ENCODE results near the gene CDC42BPG.
"Not testable (repeated sequence)": the region's sequence is repeated elsewhere in the genome, so short reads cannot be mapped to it uniquely, and the experiment has no call there.

The CDC42BPG gene

GRCh38 chr11:64838600-64839334 lies 5.7 kb downstream of the CDC42BPG start:
- no peak for DNase-seq (ENCODE audit: low read depth, low spot score)
- H3K27ac ChIP-seq = no peak overlapping the region

- H3K27ac ChIP-seq = no peak overlapping the region
Measured at GRCh38 chr11:64837887-64838351, 6.5 kb downstream of the CDC42BPG start.

DNA sequence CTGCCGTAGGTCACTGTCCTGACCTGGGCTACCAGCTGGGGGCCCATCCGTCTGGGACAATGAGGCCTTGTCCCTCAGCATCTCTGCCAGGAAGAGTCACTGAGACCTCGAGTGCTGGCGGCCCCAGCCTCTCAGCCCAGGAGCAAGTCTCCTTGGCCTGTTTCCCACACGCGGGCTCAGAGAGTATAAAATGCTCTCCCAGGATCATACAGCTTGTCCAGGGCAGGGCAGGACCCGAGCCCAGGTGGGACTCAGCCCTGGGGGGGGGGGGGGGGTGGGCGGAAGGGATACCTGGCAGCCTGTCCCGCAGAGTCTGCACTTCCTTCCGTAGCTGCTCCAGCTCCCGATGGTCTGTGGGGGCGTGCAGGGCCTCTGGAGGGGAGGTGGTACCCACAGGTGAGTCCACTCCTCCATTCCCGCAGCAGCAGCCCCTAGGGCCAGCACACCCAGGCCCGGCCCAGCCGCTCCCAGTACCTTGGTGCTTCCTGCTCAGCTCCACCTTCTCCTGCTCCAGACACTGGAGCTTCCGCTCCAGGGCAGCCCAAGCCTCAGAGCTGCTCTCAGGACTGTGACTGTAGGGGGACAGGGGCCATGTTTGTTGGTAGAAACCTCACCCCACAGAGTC lies 7.9 kb downstream of the CDC42BPG start:
- no peak for DNase-seq (ENCODE audit: low read depth, low spot score)
- H3K27ac ChIP-seq = no peak overlapping the region

More at GRCh38 chr11:64837887-64838351, 6.5 kb downstream of the CDC42BPG start:
- DNase-seq (ENCODE audit: low read depth, low spot score) = no peak

DNA sequence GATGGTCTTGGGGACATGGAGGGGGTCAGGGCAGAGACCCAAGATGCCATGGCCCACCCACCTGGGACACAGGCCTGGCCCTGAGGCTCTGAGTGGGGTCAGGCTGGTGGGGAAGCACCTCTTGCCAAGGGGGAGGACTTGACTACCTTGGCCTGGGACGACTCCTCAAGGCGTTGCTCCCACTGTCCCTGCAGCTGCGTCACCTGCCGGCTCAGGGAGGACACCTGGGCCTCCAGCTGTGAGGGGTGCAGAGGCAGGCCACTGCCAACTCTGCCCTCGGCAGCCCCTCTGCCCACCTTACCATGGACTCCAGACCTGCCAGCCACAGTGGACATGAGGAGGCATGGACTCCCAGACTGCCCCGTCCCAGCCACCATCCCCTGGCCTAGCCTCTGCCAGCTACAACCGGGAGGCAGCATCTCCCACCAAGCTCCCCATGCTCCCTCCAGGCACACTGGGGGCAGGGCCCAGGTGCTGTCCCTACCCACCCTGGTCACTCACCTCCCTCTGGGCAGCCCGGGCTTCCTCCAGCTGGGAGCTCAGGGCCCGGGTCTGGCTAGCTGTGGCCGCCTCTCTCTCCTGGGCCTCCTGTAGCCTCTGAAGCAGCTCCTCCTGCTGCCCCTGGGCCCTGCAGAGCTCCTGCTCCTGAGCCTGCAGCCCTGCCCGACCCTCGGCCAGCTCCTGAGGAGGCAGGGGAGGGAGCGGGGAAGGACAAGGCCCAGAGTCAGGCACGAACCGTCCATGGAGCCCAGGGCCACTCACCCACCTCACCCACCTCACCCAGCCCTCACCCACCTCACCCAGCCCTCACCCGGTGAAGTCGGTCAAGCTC lies 8.6 kb downstream of the CDC42BPG start:
- DNase-seq (ENCODE audit: low read depth, low spot score) = no peak
- H3K27ac ChIP-seq = peak overlapping the region; percentile 54

DNA sequence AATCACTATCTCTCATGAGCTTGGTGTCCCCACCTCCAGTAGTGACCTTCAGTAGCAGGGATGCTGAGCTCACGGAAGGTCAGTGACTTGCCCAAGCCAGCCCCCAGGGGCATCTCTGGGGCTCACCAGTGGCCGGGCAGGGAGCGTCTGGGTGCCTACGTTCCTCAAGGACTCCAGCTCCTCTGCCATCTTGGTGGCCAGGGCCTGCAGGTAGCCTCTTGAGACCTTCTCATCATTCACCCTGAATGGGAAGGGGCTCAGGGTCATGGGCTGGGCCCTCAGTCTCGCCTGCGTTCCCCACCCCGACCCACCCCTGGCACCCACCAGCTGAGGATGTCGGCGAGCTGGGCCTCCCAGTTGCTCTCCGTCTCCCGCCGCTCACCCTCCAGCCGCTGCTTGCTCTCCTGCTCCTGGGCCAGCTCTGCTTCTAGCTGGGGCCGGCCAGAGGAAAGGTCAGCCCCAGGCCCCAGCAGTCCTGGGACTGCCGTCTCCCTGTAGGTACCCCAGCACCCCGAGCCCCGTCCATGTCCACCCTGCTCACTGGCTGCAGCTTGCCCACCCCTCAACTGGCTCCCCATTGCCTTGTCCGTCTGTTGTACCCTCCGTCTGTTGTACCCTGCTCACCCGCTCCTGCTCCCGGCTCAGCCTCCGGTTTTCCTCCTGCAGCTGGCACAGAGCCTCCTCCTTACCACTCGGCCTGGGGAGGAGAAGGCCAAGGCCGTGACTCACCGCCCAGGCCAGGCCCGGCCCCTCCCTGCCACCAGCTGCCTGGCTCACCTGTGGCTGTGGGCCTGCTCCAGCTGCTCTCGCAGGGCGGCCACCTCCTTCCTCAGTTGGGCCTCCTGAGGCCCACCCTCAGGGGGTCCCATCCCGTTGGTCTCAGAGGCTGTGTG lies 9.5 kb downstream of the CDC42BPG start:
- DNase-seq (ENCODE audit: low read depth, low spot score) = no peak
- H3K27ac ChIP-seq = peak overlapping the region; percentile 54

DNA sequence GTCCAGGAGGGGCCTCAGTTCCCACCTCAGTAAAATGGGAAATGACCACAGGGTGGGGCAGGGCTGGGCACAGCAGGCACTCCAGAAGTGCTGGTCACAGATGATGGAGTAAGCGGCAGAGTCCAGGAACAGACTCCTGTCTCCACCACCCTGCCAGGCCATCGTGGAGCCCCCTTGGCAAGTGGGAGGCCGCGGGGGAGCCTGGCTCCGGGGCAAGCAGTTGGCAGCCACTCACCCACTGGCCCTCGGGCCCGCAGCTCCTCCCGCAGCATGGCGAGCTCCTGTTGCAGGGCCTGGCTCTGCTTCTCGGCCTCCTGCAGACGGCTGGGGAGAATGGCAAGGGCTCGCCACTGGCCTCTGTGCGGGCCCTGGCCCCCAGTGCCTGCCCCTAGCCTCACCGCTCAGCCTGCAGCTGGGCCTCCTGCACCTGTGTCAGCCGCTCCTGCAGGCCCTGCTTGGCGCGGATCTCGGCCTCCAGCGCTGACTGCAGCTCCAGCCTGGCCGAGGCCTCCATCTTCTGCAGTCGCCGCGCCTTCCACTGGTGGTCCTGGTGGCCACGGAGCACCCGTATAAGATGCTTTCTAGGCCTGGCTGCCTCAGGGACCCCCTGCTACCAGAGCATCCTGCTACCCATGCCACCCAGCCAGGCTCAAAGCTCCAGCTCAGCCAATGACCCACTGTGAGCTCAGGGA lies 10.3 kb downstream of the CDC42BPG start:
- no peak overlapping the region for H3K27ac ChIP-seq
- DNase-seq (ENCODE audit: low read depth, low spot score) = no peak

DNA sequence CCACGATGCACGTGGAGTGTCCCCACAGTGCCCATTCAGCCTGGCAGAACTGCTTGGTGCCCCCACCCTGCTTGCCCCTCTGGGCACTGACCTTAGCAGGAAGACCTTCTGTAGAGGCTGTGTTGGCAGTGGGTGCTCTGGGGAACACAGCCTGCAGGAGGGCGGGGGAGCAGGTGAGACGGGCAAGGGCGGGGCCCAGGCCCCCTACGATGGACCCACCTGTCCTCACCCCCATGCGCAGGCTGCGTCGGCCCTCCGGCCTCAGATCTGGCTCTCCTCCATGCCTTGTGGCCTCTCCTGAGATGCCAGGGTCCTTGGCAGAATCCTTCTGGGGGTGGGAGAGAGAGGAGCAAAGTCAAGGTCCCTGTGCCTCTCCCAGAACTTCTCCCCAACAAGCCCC lies 10.9 kb downstream of the CDC42BPG start:
- H3K27ac ChIP-seq = no peak overlapping the region
- no peak for DNase-seq (ENCODE audit: low read depth, low spot score)

- no peak overlapping the region for H3K27ac ChIP-seq
- no peak for DNase-seq (ENCODE audit: low read depth, low spot score)
Measured at GRCh38 chr11:64833198-64833502, 11.3 kb downstream of the CDC42BPG start.

DNA sequence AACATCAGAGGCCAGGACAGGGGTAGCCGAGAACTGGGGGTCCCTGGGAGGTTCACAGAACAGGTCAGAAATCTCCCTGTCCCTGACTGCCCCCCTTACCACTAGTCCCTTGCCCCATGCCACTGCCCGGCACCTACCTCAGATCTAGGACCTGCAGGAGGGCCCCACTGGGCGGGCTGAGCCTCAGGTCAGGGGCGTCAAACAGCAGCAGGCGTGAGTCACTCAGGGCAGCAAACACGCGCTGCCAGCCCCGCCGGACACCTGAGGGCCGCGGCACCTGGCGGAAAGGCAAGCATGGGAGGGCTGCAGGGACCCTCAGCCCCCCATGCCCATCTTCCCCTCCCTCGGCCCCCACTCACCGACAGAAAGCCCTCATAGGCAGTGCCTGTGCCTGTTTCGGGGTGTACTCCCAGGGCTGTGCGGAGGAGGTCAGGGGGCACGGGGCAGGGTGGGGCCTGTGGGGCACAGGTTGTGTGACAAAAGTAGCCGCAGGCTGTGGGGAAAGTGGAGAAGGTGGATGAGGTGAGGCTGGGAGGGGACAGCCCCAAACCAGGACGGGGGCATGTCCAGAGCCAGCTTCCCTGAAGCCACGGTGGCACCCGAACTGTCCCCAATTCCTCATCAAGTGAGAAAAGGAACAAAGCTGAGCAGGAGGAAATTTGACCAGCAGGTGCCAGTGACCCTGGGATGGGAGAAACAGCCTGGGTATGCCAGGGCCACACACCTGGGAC lies 11.8 kb downstream of the CDC42BPG start:
- no peak overlapping the region for H3K27ac ChIP-seq
- no peak for DNase-seq (ENCODE audit: low read depth, low spot score)

- H3K27ac ChIP-seq = no peak overlapping the region
- no peak for DNase-seq (ENCODE audit: low read depth, low spot score)
Measured at GRCh38 chr11:64831411-64831891, 13.0 kb downstream of the CDC42BPG start.

- no peak overlapping the region for H3K27ac ChIP-seq
- no peak for DNase-seq (ENCODE audit: low read depth, low spot score)
Measured at GRCh38 chr11:64829536-64830251, 14.8 kb downstream of the CDC42BPG start.

DNA sequence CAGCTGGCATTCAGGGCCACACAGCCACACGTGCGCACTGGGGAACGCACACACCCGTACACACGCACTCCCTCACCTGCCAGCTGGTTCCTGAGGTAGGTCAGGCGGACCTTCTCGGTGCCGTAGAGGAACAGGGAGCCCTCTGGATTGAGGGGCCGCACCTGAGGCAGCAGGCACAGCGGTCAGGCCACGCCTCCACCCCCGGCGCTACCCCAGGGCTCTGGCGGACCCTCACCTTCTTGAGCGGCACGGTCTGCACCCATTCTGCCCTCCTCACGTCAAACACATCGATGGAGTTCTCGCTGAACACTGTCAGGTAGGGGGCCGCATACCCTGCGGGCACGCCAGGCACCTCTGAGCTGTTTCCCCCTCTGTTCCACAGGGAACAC lies 17.0 kb downstream of the CDC42BPG start:
- H3K27ac ChIP-seq = no peak overlapping the region
- DNase-seq (ENCODE audit: low read depth, low spot score) = no peak

DNA sequence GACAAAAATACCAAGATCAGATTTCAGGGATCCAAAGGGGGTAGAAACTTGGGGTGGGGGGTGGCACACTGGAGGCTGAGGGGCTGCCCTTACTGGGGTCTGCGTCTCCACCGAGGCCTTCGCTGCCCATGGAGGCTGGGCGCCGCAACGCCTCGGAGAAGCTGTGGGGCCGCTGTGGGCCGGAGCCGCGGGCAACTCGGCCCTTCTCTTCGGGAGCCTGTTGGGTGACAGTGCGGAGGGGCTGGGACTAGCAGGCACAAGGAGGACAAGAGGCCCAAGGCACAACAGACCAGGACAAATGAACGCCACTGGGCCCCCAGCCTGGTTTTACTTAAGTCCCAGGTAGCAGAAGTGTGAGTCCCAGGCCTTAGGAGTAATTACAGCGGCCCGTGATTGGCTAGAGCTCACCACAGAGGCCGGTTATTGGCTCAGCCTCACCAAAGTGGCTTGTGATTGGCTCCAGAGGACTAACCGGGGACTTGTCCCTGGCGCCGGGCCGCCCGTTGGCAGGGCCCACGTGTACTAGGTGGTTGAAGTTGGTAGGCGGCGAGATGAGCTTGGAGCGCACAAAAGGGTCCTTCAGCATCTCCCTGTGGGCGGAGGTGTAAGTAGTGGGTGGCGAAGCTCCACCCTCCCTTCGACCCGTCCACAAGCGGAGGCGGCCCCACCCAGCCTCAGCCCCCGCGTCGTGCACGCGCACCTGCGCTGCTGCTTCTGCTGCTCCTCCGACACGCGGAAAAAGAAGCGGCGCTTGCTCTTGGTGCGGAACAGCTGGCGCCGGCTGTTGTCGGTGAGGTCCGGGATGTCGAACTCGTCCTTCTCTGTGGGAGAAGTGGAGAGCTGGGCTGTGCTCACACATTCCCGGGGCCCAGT lies 17.6 kb downstream of the CDC42BPG start:
- no peak for DNase-seq (ENCODE audit: low read depth, low spot score)
- no peak overlapping the region for H3K27ac ChIP-seq

DNA sequence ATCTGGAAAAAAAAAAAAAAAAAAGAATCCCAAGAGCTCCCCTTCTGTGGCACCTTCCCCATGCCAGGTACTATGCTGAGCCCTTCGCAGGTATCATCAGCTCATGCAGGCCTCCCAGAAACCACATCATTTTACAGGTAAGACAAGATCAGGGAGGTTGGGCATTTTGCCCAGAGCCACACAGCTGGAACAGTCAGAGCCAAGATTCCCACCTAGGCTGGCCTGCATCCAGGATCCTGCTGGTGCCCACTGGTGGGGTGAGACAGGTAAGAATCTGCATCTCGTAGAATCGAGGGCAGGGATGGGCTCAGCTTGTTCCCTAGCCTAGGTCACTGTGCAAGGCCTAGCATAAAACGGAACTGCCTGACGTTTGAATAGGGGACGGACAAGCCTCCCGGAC lies 18.4 kb downstream of the CDC42BPG start:
- DNase-seq (ENCODE audit: low read depth, low spot score) = no peak
- no peak overlapping the region for H3K27ac ChIP-seq

- no peak overlapping the region for H3K27ac ChIP-seq
- no peak for DNase-seq (ENCODE audit: low read depth, low spot score)
Measured at GRCh38 chr11:64823568-64824119, 20.8 kb downstream of the CDC42BPG start.

GRCh38 chr11:64817476-64817875 lies 27.0 kb downstream of the CDC42BPG start:
- DNase-seq (ENCODE audit: low read depth, low spot score) = no peak
- H3K27ac ChIP-seq = no peak overlapping the region

DNA sequence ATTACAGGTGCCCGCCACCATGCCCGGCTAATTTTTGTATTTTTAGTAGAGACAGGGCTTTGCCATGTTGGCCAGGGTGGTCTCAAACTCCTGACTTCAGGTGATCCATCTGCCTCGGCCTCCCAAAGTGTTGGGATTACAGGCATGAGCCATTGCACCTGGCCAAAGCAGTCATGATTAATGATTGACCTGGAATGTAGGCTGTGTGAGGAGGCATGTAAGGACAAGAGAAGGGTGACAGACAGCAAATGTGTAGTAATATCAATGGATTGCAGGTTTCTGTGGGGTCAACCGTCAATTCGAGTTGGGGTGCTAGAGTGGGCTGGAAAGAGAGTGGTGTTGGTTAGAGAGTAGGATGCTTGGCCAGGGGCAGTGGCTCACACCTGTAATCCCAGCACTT lies 29.0 kb downstream of the CDC42BPG start:
- not testable (repeated sequence) for H3K27ac ChIP-seq; DNase-seq (ENCODE audit: low read depth, low spot score)
